Loucy (cell line): ENCODE measurements around the gene PARD3B.

Source experiments
- EZH2phosphoT487 ChIP-seq: fragments of 200-600 bp; IDR thresholded peaks from 2 replicates; pipeline ENCODE4 v1.6.1; 2018; ENCODE audit warnings: antibody characterized with exemption, mild to moderate bottlenecking, moderate library complexity, borderline replicate concordance
- TF ChIP-seq, protein P1 (sequence below): fragments of 200-600 bp; sonication (generic); conservative IDR thresholded peaks from 2 replicates; pipeline ENCODE4 v1.5.1; 2014; ENCODE audit warnings: mild to moderate bottlenecking, antibody characterized with exemption, low read length

DNA sequence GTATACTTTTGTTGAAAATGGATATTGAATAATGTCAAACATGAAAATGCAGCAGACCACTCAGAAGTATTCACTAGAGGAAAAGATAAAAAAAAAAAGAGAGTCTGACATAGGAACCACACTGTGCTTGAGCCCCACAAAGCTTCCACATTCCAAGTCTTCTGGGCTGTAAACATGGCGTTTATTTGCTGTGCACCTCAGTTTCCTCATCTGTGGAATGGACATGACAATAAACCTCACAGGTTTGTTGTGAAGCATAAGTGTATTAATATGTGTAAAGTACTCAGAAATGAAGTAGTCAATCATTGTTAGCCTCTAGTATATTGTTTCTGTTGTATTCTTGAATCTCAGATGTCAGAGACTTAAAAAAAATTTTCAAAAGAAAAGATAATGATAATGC is 611.2 kb downstream of the PARD3B start:
- TF ChIP-seq, protein P1, sequence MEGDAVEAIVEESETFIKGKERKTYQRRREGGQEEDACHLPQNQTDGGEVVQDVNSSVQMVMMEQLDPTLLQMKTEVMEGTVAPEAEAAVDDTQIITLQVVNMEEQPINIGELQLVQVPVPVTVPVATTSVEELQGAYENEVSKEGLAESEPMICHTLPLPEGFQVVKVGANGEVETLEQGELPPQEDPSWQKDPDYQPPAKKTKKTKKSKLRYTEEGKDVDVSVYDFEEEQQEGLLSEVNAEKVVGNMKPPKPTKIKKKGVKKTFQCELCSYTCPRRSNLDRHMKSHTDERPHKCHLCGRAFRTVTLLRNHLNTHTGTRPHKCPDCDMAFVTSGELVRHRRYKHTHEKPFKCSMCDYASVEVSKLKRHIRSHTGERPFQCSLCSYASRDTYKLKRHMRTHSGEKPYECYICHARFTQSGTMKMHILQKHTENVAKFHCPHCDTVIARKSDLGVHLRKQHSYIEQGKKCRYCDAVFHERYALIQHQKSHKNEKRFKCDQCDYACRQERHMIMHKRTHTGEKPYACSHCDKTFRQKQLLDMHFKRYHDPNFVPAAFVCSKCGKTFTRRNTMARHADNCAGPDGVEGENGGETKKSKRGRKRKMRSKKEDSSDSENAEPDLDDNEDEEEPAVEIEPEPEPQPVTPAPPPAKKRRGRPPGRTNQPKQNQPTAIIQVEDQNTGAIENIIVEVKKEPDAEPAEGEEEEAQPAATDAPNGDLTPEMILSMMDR: no peak
- no peak for TF ChIP-seq EZH2phosphoT487
